Measurements from ENCODE around the gene LZTS3.
"Not testable (repeated sequence)": the region's sequence is repeated elsewhere in the genome, so short reads cannot be mapped to it uniquely, and the experiment has no call there.

The LZTS3 gene

DNA sequence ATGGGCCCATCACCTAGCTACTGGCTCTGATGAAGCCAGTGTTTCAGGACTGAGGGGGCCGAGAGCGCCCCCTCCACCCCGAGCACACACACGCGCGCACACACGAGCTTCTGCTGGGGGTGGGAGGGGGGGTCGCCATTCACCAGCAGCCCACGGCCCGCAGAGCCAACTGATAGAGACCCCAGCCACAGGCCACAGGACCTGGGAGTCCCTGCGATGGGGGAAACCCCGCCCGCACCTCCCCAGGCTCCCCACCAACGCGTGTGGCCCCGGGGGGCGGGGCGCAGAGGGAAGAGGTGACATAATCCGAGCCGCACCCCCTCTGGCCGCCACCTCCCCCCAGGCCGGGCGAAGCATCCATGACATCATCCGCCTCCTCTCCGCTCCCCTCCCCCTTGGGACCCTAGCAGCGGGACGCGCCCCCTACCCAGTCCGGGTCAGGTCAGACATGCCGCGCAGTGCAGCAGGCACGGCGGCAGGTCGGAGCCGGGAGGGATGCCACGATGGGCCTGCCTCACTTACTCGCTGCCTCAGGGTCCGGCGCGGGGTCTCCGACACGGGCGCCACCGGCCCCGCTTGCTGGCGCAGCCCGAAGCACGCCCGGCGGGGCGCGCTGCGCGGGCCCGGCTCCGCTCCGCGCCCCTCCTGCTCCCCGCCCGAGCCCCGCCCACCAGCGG is at the start of gene LZTS3:
Gene LZTS3, minus strand, starts transcription at position 617 of the 677 bp plus-strand sequence. CDS start 6,386 bp downstream, outside the sequence.
- in situ Hi-C loops (cut with MboI; ENCODE audit: low sequenced_read_pairs), result no loop called here

GRCh38 chr20:3221398-3222226 is 48.3 kb upstream of the LZTS3 start:
- in situ Hi-C loops (cut with MboI; ENCODE audit: low sequenced_read_pairs), result no loop called here

GRCh38 chr20:3218307-3218988 is 45.1 kb upstream of the LZTS3 start:
- in situ Hi-C loops (cut with MboI; ENCODE audit: low sequenced_read_pairs), result no loop called here

DNA sequence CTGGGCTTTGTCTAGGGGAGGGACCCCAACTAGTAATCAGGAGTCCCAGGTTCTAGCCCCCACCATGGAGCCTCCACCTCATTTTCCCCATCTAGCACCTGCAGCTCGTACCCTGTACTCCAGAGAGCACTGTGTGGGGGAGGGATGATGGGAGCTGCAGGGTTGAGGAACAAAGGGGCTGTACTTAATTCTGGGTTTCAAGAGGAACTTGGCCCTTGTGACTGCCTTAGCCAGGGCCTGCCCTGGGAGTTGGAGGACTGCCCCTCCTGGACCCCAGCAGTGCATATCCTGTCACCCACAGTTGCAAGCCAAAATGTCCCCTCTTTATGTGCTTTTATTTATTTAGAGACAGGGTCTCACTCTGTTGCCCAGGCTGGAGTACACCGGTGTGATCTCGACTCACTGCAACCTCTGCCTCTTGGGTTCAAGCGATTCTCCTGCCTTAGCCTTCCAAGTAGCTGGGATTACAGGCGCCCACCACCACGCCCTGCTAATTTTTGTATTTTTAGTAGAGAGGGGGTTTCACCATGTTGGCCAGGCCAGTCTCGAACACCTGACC is 42.1 kb upstream of the LZTS3 start:
- in situ Hi-C loops (cut with MboI; ENCODE audit: low sequenced_read_pairs), result not testable (repeated sequence)

GRCh38 chr20:3213226-3213625 is 39.9 kb upstream of the LZTS3 start:
- in situ Hi-C loops (cut with MboI; ENCODE audit: low sequenced_read_pairs), result no loop called here

GRCh38 chr20:3210346-3210745 is 37.0 kb upstream of the LZTS3 start:
- in situ Hi-C loops (cut with MboI; ENCODE audit: low sequenced_read_pairs), result no loop called here

- in situ Hi-C loops (cut with MboI; ENCODE audit: low sequenced_read_pairs), result no loop called here
These were observed 36.6 kb upstream of the LZTS3 start for GRCh38 chr20:3209946-3210317.

DNA sequence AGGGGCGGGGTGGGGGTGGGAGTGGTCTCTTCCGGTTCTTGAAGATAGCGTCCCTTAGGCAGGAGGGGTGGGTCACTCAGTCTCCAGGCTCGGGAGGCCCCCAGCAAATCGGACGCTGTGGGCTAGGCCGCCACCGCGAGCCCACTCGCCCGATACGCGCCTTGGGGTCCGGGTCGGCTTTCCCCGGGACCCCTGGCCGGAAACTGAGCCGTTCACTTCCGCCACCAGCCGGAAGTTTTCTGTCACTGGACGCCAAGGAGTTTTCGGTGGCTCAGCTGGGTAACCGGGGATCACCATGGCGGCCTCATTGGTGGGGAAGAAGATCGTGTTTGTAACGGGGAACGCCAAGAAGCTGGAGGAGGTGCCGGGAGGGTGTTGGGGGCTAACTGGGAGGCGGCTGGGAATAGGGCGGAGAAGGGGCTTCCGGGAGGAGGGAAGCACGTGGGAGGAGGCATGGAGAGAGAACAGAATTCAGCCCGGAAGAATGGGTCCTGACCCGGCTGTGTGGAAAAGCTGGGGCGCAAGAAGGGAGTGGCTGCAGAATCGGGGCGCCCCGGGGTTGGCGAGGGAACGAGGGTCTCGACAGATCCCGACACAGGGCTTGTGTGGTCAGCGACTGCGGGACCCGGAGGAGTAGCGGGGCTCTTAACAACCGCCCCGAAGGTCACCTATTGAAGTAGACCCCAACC is 36.1 kb upstream of the LZTS3 start, which contains the start of gene ITPA:
Gene ITPA, plus strand, starts transcription at position 242 of the 689 bp plus-strand sequence. Its CDS starts 54 bp downstream, at position 296.
- in situ Hi-C loops (cut with MboI; ENCODE audit: low sequenced_read_pairs), result no loop called here

DNA sequence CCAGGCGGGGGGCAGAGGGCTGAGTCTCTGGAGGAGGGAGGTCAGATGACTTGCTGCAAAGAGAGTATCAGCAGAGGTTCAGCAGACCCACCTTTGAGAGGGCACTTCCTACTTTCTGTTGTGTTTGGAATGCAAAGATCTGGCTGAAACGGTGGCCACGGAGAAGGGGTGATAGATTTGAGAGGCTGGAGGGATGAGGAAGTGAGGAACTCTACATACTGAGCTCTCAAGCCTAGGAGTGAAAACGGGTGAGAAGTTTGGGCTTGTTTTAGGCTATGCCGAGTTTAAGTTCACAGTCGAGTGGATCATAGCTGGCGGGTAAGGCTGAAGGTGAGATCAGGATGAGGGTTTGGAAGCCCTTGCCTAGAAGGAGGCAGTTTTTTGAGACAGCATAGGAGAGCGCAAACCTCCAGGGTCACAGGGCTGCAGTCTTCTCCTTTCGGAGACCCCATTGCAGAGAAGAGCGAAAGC is 35.5 kb upstream of the LZTS3 start:
- in situ Hi-C loops (cut with MboI; ENCODE audit: low sequenced_read_pairs), result no loop called here

DNA sequence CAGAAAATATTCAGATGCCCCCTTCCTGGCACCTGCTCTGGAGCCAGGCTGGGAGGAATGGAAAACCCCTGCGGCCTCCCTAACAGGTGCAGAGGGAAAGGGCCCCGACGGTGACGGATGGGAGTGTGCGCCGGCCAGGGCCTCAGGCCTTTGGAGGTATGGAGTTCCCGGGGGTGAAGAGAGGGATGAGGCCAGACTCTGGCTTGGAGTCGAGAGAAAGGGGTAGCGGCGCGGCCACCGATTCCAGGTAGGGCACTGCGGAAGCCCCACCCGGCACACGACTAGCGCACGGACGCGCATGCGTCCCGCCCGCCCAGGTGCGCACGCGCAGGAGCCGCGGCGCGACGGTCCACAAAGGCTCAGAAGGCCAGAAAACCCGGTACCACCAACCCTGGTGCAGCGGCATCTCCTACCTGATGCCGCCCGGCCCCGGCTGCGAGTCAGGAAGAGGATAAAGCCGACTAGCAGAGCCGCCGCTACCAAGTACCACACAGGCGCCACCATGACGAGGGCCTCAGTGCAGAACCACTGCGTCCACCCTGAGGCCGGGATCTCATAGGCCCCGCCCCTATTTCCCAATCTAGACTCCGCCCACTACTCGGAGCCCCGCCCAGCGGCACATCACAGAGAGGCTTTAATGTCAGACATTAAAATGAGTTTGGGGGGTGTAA is 30.9 kb upstream of the LZTS3 start, which contains the start of gene DDRGK1:
Gene DDRGK1, minus strand, starts transcription at position 559 of the 671 bp plus-strand sequence. Its CDS starts 55 bp downstream, at position 504.
- in situ Hi-C loops (cut with MboI; ENCODE audit: low sequenced_read_pairs), result no loop called here

GRCh38 chr20:3203315-3204123 is 30.2 kb upstream of the LZTS3 start:
- in situ Hi-C loops (cut with MboI; ENCODE audit: low sequenced_read_pairs), result no loop called here

- in situ Hi-C loops (cut with MboI; ENCODE audit: low sequenced_read_pairs), result no loop called here
These were observed 29.6 kb upstream of the LZTS3 start for GRCh38 chr20:3202965-3203314.

DNA sequence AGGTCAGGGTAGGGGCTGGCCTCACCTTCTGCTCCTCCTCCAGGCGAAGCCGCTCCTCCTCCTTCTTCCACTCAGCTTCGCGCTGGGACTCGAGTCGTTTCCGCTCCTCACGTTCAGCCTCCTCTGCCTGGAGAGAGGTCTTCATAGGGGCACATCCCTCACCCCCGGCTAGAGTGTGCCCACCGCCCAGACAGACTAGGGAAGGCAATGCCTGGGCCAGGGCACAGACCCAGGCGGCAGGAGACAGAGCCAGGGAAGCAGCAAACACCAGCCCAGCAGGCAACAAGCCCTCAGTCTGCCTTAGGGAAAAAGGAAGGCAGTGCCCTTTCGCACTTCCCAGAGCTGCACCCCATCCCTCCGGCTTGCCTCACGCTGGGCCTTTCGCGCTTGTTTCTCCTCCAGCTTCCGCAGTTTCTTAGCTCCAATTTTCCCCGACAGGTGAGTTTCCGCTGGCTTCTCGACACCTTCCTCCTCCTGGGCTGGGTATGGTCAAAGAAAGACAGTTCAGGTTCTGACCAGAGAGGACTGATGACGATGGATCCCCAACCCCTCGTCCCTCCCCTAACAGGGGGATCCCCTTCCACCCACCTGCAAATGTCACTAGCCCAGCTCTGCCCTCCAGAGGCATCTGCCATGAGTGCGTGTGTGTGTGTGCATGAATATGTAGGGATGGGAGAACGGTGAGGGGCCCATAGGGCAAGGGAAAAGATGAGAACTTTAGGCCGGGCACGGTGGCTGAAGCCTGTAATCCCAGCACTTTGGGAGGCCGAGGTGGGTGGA is 26.8 kb upstream of the LZTS3 start:
- in situ Hi-C loops (cut with MboI; ENCODE audit: low sequenced_read_pairs), result no loop called here

DNA sequence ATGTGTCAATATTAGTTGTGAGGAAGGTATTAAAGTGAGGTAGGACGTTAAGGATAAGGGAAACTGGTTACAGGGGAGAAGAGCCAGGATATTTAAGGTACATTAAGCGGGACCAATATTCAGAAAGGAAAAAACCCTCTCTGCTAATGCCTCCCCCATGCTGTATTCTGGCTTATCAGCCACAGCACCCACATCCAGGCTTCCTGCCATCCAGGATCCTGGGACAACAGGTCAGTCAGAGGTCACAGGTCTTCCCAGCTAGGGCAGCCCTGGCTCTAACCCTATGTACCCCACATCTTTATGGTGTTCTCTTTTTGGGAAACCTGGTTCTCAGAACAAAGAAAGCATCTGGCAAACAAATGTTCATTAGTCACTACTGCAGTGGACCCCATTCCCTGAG is 25.9 kb upstream of the LZTS3 start:
- in situ Hi-C loops (cut with MboI; ENCODE audit: low sequenced_read_pairs), result no loop called here

DNA sequence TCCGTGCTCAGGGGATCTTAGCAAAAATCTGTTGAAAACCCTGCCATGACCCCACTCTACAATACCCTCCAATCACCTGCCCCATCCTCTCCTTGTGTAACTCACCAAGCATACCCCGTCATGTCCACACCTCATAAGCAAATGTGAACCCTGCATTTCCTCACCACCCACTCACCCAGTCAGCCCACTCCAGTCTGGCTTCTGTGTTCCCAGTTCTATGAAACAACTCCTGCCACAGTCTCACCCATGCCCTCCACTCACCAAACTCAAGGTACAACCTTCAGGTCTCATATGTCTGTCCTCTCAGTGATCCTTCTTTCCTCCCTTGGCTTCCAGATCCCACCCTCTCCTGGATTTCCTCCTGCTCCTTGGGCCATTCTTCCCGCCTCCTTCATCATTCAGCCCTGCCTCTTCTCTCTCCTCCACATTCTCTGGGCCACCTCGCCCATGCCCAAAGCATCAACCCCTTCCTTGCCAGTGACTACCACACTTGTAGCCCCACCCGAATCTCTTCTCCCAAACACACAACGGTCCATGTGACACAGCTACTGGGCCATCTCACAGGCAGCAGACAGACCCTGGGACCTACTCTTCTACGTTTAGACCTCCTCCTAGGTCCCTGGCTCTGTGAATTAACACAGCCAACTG is 22.4 kb upstream of the LZTS3 start:
- in situ Hi-C loops (cut with MboI; ENCODE audit: low sequenced_read_pairs), result no loop called here

GRCh38 chr20:3194617-3195280 is 21.4 kb upstream of the LZTS3 start:
- in situ Hi-C loops (cut with MboI; ENCODE audit: low sequenced_read_pairs), result no loop called here
